Forelimb muscle (tissue), 1 donor: ENCODE results near the gene ERCC6. TPM values are rescaled to one million over a fixed set of nuclear protein-coding genes. Genes with fewer than 3 reads are reported as not detected.

Experiments used
- DNase-seq: peaks from one replicate; pipeline ENCODE4 v3.0.0-alpha.2; 2013; ENCODE audit warnings: low read depth
- polyA plus RNA-seq: library from polyadenylated mRNA; unstranded; fragments of 120-200 nt; gene quantifications from one replicate; pipeline ENCODE4 v1.2.1, GENCODE V29; 2013; ENCODE audit not compliant: insufficient read length

The ERCC6 gene
- polyA plus RNA-seq, 1 donor: 10.6 TPM

DNA sequence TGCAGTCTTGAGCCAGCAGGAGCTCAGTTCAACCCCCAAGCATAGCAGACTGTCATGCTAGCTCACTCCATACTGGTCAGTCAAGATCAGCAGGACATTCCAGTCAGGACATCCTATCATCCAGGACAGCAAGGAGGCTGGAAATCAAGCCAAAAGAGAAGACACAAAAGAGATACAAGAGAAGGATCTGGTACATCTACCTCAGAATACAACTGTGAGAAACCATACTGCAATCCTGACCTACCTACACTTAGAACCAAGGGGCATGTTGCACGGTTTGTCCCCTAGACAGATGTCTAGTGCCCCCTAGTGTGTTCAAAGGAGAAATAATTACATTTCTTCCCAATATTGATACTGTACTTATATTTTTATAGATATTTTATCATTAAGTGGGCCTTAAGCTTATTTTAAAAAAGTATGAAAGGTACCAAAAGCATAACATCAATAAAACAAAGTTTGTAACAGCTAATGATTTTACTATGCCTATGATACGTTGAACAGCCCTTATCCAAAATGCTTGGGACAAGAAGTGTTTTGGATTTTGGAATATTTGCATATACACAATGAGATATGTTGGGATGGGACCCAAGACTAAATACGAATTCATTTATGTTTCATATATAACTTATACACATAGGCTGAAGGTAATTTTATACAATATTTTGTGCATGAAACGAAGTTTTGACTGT, 26.7 kb downstream of the ERCC6 start:
- no peak for DNase-seq

GRCh38 chr10:49509771-49510303, 29.1 kb downstream of the ERCC6 start:
- DNase-seq: no peak

GRCh38 chr10:49508654-49509053, 30.3 kb downstream of the ERCC6 start:
- DNase-seq: no peak

DNA sequence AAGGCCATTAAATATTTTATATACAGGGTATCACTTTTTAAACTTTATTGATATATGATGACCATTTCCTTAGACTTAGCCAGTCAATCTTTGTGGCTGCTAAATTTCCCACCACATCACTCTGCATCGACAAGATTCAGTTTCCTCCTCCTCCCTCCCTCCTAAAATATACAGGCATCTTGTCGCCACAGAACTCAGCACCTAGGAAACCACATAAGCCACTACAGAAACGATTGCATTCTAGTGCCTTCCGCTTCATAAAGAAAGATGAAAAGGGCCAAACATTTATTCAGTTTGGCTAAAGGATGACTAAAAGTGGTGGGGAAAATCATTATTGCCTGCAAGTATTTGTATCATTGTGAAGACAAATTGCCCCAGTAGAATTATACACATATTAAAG, 30.7 kb downstream of the ERCC6 start:
- no peak for DNase-seq

DNA sequence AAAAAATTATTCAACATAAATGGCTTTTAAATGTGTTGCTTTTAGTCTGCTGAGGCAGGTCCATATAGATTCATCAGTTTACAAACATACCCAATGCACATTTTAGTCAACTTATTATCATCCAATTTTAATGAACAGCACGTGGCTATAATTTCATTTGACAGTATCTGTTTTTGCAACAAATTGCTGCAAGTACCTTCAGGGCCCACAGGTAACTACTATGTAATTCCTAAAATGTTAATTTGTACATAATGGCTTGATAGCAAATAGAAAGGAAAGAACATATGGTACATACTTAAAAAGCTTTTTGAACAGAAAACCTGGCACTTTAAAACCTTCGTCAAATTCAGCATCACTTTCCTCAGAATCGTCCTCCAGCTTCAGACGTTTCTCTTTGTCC, 33.3 kb downstream of the ERCC6 start:
- DNase-seq: no peak

DNA sequence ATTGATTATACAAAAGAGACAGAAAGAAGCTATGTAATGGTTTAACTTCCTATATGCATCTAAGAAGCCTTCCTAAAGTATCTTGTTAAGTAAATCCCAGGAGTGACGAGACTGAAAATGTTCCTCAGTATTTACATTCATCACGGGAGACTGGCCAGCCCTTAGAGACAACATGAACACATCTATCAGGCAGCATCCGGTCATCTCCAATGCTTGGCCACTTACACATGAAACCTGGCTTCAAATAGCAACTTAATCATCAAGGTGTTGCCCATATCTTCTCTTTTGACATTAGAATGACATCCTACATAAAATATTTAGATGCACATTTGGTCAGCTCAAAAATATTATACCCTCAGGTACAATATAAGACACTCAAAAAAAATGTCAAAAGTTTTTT, 33.8 kb downstream of the ERCC6 start:
- no peak for DNase-seq

GRCh38 chr10:49504528-49504927, 34.4 kb downstream of the ERCC6 start:
- no peak for DNase-seq

DNA sequence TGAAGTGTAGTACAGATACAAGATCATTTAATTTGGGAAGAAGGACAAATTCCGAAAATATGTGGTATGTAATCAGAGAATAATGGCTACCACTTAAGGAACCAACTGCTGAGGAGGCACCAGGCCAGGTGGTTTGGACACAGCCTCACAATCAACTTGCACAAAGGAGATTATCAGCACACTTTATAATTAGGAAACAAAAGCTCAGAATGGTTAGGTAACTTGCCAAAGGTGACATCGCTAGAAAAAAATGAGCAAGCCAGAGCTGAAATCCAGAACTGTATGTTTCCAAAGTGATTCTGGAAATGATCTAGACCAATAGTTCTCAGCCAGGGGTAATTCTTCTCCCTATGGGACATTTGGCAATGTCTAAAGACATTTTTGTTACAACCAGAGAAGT, 36.6 kb downstream of the ERCC6 start:
- no peak for DNase-seq

- no peak for DNase-seq
Observed at GRCh38 chr10:49500412-49500811, 38.5 kb downstream of the ERCC6 start.

GRCh38 chr10:49499305-49499851, 39.5 kb downstream of the ERCC6 start:
- DNase-seq: no peak

DNA sequence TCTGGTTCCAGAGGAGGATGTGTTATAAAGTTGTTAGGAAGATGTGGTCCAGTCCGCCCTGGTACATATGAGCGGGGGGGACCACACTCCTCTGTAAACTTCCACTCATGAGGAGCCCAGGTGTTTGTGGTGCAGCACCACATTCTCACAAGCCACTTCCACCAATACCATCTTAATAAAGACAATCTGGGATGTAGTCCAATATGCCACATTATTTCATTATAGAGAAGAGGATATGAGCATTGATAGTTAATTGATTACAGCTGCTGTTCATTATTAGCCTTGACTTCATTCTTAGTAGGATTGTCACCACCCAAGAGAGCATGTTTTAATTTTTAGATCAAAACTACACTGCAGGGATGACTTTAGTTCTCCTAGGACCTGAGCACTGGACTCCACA, 40.5 kb downstream of the ERCC6 start:
- DNase-seq: no peak

GRCh38 chr10:49497358-49497757, 41.6 kb downstream of the ERCC6 start:
- DNase-seq: no peak

DNA sequence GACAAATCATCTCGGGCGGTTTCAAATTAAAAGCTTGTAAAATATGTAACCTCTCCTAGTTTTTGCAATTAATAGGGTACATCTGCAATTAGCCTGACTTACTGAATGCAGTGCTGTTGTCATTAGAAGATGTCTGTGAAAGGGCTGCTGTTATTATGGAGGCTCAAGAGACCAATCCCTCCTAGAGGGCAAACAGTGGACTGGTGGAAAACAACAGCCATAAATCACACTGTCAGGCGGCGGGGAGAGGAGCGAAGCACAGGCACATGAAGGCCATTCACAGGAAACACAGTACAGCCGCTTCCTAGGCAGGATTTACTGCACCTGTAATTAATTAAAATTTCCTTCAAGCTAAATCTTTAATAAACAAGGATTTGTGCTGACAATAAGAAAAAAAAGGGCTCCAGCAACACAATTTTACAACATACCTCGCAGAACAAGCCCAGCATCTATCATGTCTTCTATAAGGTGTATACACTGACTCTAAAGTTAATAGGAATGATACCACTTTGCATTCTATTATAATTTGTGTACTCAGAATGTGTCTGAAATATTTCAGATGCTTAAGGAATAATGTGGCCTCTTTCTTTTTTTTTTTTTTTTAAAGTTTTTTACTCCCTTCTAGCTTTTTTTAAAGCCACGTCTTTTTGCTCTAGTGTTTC, 50.7 kb downstream of the ERCC6 start:
- DNase-seq: no peak

GRCh38 chr10:49486738-49487137, 52.2 kb downstream of the ERCC6 start:
- no peak for DNase-seq

DNA sequence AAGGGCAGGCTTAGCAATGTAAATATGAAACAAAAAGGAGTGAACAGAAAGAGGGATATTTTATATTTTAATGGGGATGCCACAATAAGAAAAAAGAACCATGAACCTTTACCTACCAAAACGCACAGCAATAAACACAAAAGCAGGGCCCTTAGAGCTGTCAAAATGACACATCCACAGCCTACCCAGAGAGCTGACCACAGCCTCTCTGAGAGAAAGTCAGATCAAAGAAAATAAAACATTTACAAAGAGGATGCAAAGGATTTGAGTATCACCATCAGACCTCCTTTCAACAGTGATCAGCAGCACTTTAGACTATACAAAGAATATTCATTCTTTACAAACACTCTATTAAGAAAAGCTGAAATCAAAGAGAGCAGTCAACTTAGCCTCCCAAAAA, 52.9 kb downstream of the ERCC6 start:
- DNase-seq: no peak

GRCh38 chr10:49484486-49485235, 54.3 kb downstream of the ERCC6 start:
- no peak for DNase-seq

- no peak for DNase-seq
Observed at GRCh38 chr10:49478819-49479218, 60.1 kb downstream of the ERCC6 start.

DNA sequence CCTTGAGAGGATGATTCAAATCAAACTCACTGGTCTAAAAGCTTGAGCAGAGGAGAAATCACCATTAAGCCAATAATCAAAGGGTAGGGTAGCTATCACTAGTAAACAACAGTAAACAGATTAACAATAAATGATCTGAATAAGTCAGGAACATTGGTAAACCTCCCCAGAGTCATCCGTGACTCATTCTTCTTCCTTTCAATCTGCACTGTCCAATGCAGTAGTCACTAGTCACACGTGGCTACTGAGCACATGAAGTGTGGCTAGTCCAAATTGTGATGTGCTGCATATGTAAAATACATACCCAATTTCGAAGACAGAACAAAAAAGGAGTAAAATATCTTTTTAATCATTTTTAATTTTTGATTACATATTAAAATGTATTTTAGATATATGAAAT, 64.0 kb downstream of the ERCC6 start:
- no peak for DNase-seq

GRCh38 chr10:49471532-49471931, 67.4 kb downstream of the ERCC6 start:
- no peak for DNase-seq

- no peak for DNase-seq
Observed at GRCh38 chr10:49465736-49466135, 73.2 kb downstream of the ERCC6 start.
